D721Med (cell line): Measurements from ENCODE around the gene ODC1.

Experiments
- DNase-seq: peaks from one replicate; pipeline ENCODE4 v3.0.0; 2011; ENCODE audit warnings: low spot score; ENCODE audit not compliant: insufficient read length
- FAIRE-seq: peaks from 2 replicates; lab custom pipeline; 2011; peaks lifted over from hg19 to GRCh38; lab: Jason Lieb, UNC
- CTCF ChIP-seq: IDR thresholded peaks from 2 replicates; pipeline ENCODE4 v1.5.1; 2012; ENCODE audit warnings: mild to moderate bottlenecking, control low read depth; ENCODE audit not compliant: insufficient read depth; ENCODE audit errors: missing control alignments

ODC1 gene

GRCh38 chr2:10399358-10399757 is 48.8 kb downstream of the ODC1 start:
- FAIRE-seq = no peak
- no peak for DNase-seq
- no peak for TF ChIP-seq CTCF

DNA sequence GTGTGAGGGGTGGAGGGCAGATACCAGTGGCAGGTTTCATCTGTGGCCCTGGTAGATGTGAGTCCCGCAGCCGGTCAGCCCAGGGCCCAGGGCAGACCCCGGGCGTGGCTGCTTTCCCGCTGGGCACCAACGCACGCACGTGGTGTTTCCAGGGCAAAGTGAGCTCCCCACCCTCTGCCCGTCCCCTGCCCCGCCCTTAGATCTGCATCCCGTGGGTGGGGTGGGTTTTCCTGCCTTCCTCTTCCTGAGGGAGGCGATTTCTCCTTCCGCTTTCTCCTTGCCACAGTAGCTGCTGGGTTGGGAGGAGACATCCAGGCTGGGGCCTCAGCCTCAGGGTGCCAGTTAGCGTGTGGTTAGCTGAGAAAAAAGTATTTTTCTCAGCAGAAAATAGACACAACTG is 49.6 kb downstream of the ODC1 start:
- no peak for TF ChIP-seq CTCF
- FAIRE-seq = no peak
- no peak for DNase-seq

GRCh38 chr2:10397878-10398277 is 50.2 kb downstream of the ODC1 start:
- no peak for TF ChIP-seq CTCF
- DNase-seq (no peak), FAIRE-seq (no peak)

DNA sequence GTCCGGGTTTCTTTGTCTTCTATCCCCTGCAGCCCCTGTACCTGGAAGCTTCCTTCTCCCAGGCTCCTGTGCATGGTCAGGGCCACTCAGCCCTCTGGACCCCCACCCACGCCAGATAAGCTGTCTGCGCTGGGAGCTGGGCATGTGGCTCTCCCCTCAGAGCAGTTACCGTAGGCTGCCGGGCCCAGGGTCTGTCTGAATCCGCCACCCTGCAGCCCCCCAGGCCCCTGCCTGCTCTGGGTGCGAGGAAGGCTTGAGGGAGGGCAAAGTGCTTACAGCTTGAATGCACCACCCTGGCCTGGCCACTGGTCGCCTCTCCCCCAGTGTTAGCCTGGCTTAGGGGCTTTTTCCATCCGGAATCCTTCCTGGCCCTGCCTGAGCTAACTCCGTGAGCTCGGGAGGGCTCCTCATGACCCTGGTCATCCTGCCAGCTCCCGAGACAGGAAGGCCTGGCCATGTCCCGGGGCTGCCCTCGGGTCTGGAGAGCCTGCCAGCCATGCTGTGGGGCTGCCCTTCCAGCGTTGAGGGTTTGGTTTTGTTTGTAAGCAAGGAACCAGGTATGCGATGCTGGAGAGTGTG is 50.7 kb downstream of the ODC1 start:
- no peak for DNase-seq
- TF ChIP-seq CTCF = no peak
- no peak for FAIRE-seq

GRCh38 chr2:10396464-10396863 is 51.7 kb downstream of the ODC1 start:
- DNase-seq (no peak), FAIRE-seq (no peak)
- no peak for TF ChIP-seq CTCF

DNA sequence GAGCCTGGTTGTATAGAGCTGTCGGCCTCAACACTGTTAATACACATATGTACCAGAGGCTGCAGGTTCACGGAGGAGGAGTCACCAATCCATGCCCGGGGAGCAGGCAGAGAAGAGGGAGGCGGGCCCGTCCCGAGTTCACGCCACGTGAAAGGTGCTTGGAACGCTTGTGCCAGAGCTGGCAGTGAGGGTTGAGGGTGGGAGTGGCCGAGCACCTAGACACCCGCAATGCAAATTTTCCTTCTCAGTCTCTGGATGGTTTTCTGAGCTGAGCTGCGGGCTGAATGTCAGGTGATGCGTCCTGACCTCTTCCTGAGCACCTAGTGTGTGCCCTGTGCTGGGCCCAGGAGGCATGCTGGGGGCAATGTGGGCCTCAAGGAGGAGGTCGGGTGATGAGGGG is 52.2 kb downstream of the ODC1 start:
- DNase-seq = no peak
- TF ChIP-seq CTCF = no peak
- no peak for FAIRE-seq

DNA sequence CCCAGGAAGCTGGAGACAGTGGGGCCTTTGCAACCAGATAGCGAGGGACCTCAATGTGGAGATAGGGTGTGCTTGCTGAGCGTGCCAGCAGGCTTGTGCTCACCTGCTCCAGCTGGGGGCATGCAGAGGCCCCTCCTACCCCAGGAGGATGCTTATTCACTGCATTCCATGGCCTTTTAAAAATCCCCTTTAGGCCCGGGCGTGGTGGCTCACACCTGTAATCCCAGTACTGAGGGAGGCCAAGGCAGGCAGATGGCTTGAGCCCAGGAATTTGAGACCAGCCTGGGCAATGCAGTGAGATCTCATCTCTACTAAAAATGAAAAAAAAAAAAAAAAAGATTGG is 54.5 kb downstream of the ODC1 start:
- FAIRE-seq (no peak), DNase-seq (no peak)
- TF ChIP-seq CTCF = no peak
